Smooth muscle cell (in vitro differentiated cells): Measurements from ENCODE around the gene KLF15. TPM values are rescaled to one million over a fixed set of nuclear protein-coding genes. Genes with fewer than 3 reads are reported as not detected.

ENCODE experiments used
- DNase-seq: peaks from one replicate; lab custom pipeline; 2025; ENCODE audit not compliant: unreplicated experiment; lab: John Stamatoyannopoulos, UW
- H2AFZ ChIP-seq: fragments of 200-600 bp; sonication (generic); 2 replicates; pipeline ENCODE4 v1.6.0; 2016; ENCODE audit warnings: antibody characterized with exemption, low read depth, mild to moderate bottlenecking
- H3F3A ChIP-seq: fragments of 200-600 bp; sonication (generic); 2 replicates; pipeline ENCODE4 v1.6.0; 2017; ENCODE audit warnings: antibody characterized with exemption, low read depth
- H3K27ac ChIP-seq: fragments of 200-600 bp; sonication (generic); 2 replicates; pipeline ENCODE4 v1.5.1; 2016; ENCODE audit warnings: low read depth, mild to moderate bottlenecking
- H3K27me3 ChIP-seq: fragments of 200-600 bp; sonication (generic); 2 replicates; pipeline ENCODE4 v1.6.1; 2016; ENCODE audit warnings: low read depth, mild to moderate bottlenecking
- H3K36me3 ChIP-seq: fragments of 200-600 bp; sonication (generic); 2 replicates; pipeline ENCODE4 v1.5.1; 2016; ENCODE audit warnings: low read depth
- H3K4me1 ChIP-seq: fragments of 200-600 bp; sonication (generic); 2 replicates; pipeline ENCODE4 v1.5.1; 2016; ENCODE audit warnings: low read depth
- H3K4me2 ChIP-seq: fragments of 200-600 bp; sonication (generic); 2 replicates; pipeline ENCODE4 v1.6.0; 2016; ENCODE audit warnings: mild to moderate bottlenecking
- H3K4me3 ChIP-seq: fragments of 200-600 bp; sonication (generic); 2 replicates; pipeline ENCODE4 v1.5.1; 2016; ENCODE audit warnings: mild to moderate bottlenecking
- H3K79me2 ChIP-seq: fragments of 200-600 bp; sonication (generic); 2 replicates; pipeline ENCODE4 v1.6.0; 2016; ENCODE audit warnings: low read depth, mild to moderate bottlenecking
- H3K9ac ChIP-seq: fragments of 200-600 bp; sonication (generic); 2 replicates; pipeline ENCODE4 v1.6.0; 2016; ENCODE audit warnings: low read depth
- H3K9me3 ChIP-seq: fragments of 200-600 bp; sonication (generic); replicated peaks from 2 replicates; pipeline ENCODE4 v1.5.1; 2016; ENCODE audit warnings: low read depth
- H4K20me1 ChIP-seq: fragments of 200-600 bp; sonication (generic); 2 replicates; pipeline ENCODE4 v1.6.0; 2016; ENCODE audit warnings: low read depth
- CTCF ChIP-seq: fragments of 200-600 bp; sonication (generic); IDR thresholded peaks from 2 replicates; pipeline ENCODE4 v1.5.1; 2017; ENCODE audit warnings: borderline replicate concordance, mild to moderate bottlenecking, antibody characterized with exemption; ENCODE audit not compliant: insufficient read depth, poor library complexity, severe bottlenecking
- WGBS: methylation state at CpG from one replicate; pipeline ENCODE4 v1.1.7; 2016; ENCODE audit warnings: low lambda C conversion rate; 5-methylcytosine and 5-hydroxymethylcytosine counted together
- polyA plus RNA-seq: library from polyadenylated mRNA; unstranded; fragments of >200 nt; fragmentation: Nextera tagmentation; extraction: Ambion mirVana; gene quantifications from 2 replicates; pipeline ENCODE4 v1.2.1, GENCODE V29; 2016
- total RNA-seq: library from RNA; depleted of rRNA; stranded (reverse); fragments of >200 nt; gene quantifications from 2 replicates; pipeline ENCODE4 v1.2.3, GENCODE V29; 2014

Gene KLF15
- total and polyA plus RNA-seq, 2 experiments from 2014 or later: not detected

GRCh38 chr3:126345641-126346460, 11.4 kb downstream of the KLF15 start:
- no peak overlapping the region for H3K4me3 ChIP-seq
- H3K4me2 ChIP-seq: no peak overlapping the region
- no peak for TF ChIP-seq CTCF
- H3K4me1 ChIP-seq: no peaks in the 10 kb centered on the region
- H3K9me3 ChIP-seq: no peaks in the 10 kb centered on the region
- WGBS: 97% methylated on average over 5 of the region's 5 CpGs
- H3K36me3 ChIP-seq: no peaks in the 10 kb centered on the region
- H3K79me2 ChIP-seq: no peaks in the 10 kb centered on the region
- H3F3A ChIP-seq: no peaks in the 10 kb centered on the region
- H3K9ac ChIP-seq: no peak overlapping the region
- no peak overlapping the region for H3K27ac ChIP-seq
- H4K20me1 ChIP-seq: no peaks in the 10 kb centered on the region
- DNase-seq: no peak
- H2AFZ ChIP-seq: no peak overlapping the region
- no peaks in the 10 kb centered on the region for H3K27me3 ChIP-seq

DNA sequence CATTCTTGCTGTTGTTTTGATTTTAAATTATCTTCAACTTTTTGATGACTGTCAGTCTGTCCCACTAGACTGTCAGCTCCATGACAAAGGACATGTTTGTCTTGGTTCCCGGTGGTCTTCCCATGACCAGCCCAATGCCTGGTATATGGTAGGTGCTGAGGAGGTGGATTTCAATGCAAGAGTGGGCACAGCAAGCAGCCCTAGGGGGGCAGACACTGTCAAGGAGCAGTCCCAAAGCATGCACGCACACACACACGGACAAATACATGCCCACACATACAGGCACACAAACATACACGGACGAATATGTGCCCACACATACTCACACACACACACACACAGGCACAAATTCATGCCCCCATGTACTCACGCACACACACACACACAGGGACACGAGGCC, 12.0 kb downstream of the KLF15 start:
- 95% methylated on average over 7 of the region's 7 CpGs for whole genome bisulfite sequencing
- Histone ChIP-seq H3K4me2 (no peak overlapping the region), H4K20me1 (no peaks in the 10 kb centered on the region), H3K27me3 (no peaks in the 10 kb centered on the region), H3K79me2 (no peaks in the 10 kb centered on the region), H3K36me3 (no peaks in the 10 kb centered on the region), H3F3A (no peaks in the 10 kb centered on the region), H2AFZ (no peak overlapping the region), H3K9ac (no peak overlapping the region), H3K9me3 (no peaks in the 10 kb centered on the region), H3K4me1 (no peaks in the 10 kb centered on the region), H3K4me3 (no peak overlapping the region), H3K27ac (no peak overlapping the region)
- TF ChIP-seq CTCF: no peak
- no peak for DNase-seq

GRCh38 chr3:126344380-126345041, 12.7 kb downstream of the KLF15 start:
- Histone ChIP-seq H4K20me1 (no peaks in the 10 kb centered on the region), H3K4me1 (no peaks in the 10 kb centered on the region), H3K9ac (no peak overlapping the region), H3K79me2 (no peaks in the 10 kb centered on the region), H3K27me3 (no peaks in the 10 kb centered on the region), H3K36me3 (no peaks in the 10 kb centered on the region), H2AFZ (no peak overlapping the region), H3K4me2 (no peak overlapping the region), H3K4me3 (no peak overlapping the region), H3K9me3 (no peaks in the 10 kb centered on the region), H3F3A (no peaks in the 10 kb centered on the region), H3K27ac (no peak overlapping the region)
- no peak for DNase-seq
- no peak for TF ChIP-seq CTCF
- WGBS: 92% methylated on average over 7 of the region's 9 CpGs
